HG02763 (cell line): Measurements from ENCODE around the gene PAN3.

Experiments
- ATAC-seq: cut with Tn5 transposase; IDR thresholded peaks from one replicate; pipeline ENCODE4 v1.9.1; 2021; ENCODE audit warnings: mild to moderate bottlenecking, moderate library complexity; ENCODE audit not compliant: unreplicated experiment

The PAN3 gene

GRCh38 chr13:28283600-28283999 is 145.3 kb downstream of the PAN3 start:
- no peak for ATAC-seq

- ATAC-seq = peak; percentile 52
These were observed 147.9 kb downstream of the PAN3 start for GRCh38 chr13:28286263-28286662.

- ATAC-seq = no peak
These were observed 159.0 kb downstream of the PAN3 start for GRCh38 chr13:28297341-28297740.

- no peak for ATAC-seq
These were observed 161.6 kb downstream of the PAN3 start for GRCh38 chr13:28299916-28300315.

GRCh38 chr13:28301839-28302238 is 163.5 kb downstream of the PAN3 start:
- ATAC-seq = no peak

GRCh38 chr13:28306325-28306724 is 168.0 kb downstream of the PAN3 start:
- ATAC-seq = no peak

- no peak for ATAC-seq
These were observed 175.2 kb downstream of the PAN3 start for GRCh38 chr13:28313579-28313978.

GRCh38 chr13:28314879-28315278 is 176.5 kb downstream of the PAN3 start:
- ATAC-seq = no peak

- no peak for ATAC-seq
These were observed 177.8 kb downstream of the PAN3 start for GRCh38 chr13:28316129-28316528.

GRCh38 chr13:28316836-28317235 is 178.5 kb downstream of the PAN3 start:
- no peak for ATAC-seq

- ATAC-seq = no peak
These were observed 180.2 kb downstream of the PAN3 start for GRCh38 chr13:28318496-28318895.

- no peak for ATAC-seq
These were observed 181.2 kb downstream of the PAN3 start for GRCh38 chr13:28319528-28319927.

GRCh38 chr13:28320209-28320608 is 181.9 kb downstream of the PAN3 start:
- no peak for ATAC-seq

- ATAC-seq = no peak
These were observed 182.7 kb downstream of the PAN3 start for GRCh38 chr13:28320884-28321574.

- ATAC-seq = no peak
These were observed 183.4 kb downstream of the PAN3 start for GRCh38 chr13:28321756-28322155.

- no peak for ATAC-seq
These were observed 184.0 kb downstream of the PAN3 start for GRCh38 chr13:28322256-28322905.

GRCh38 chr13:28324181-28324789 is 185.9 kb downstream of the PAN3 start:
- ATAC-seq = no peak

GRCh38 chr13:28325022-28325421 is 186.7 kb downstream of the PAN3 start:
- no peak for ATAC-seq

GRCh38 chr13:28326056-28326455 is 187.7 kb downstream of the PAN3 start:
- ATAC-seq = no peak

GRCh38 chr13:28327373-28328270 is 189.3 kb downstream of the PAN3 start:
- ATAC-seq = no peak

- ATAC-seq = no peak
These were observed 189.9 kb downstream of the PAN3 start for GRCh38 chr13:28328271-28328607.
